PFSK-1 (cell line): ENCODE data around the gene DNAJC30.

ENCODE experiments used
- FOXP2 ChIP-seq: optimal IDR thresholded peaks from 2 replicates; pipeline ENCODE3; 2011; ENCODE audit warnings: borderline replicate concordance, control low read depth, inconsistent platforms; ENCODE audit not compliant: insufficient read depth; ENCODE audit errors: extremely low read length, extremely low read depth
- POLR2AphosphoS5 ChIP-seq: IDR thresholded peaks from 2 replicates; pipeline ENCODE4 v1.6.1; 2012; ENCODE audit warnings: low read depth, mild to moderate bottlenecking, control low read depth, low read length, moderate library complexity
- SIN3A ChIP-seq: IDR thresholded peaks from 2 replicates; pipeline ENCODE4 v1.6.1; 2012; ENCODE audit warnings: mild to moderate bottlenecking, low read length, moderate library complexity, borderline replicate concordance; ENCODE audit not compliant: insufficient read depth
- TAF1 ChIP-seq: IDR thresholded peaks from 2 replicates; pipeline ENCODE4 v1.6.1; 2012; ENCODE audit warnings: low read length, control low read depth, borderline replicate concordance; ENCODE audit not compliant: insufficient read depth
- TF ChIP-seq, protein P1 (sequence below), 2 experiments: IDR thresholded peaks; 2 replicates each; pipeline versions ENCODE4 v1.6.1 to v1.8.0; 2011 to 2012; ENCODE audit warnings: low read depth in 2 of 2, low read length in 2 of 2, control low read depth in 1 of 2, inconsistent platforms in 1 of 2, mild to moderate bottlenecking in 1 of 2, moderate library complexity in 1 of 2; ENCODE audit not compliant: insufficient read depth in 1 of 2

Gene DNAJC30

DNA sequence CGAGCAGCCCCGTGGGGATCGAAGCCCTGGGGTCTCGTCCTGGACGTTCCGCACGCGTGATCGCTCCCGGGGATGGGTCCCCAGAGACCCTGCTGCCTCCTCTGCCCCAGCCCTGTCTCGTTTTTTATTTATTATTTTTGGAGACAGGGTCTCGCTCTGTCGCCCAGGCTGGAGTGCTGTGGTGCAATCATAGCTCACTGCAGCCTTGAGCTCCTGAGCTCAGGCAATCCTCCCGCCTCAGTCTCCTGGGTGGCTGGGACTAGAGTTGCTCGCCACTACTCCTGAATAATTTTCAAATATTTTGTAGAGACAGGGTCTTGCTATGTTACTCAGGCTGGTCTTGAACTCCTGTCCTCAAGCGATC, 36.5 kb upstream of the DNAJC30 start:
- TF ChIP-seq SIN3A (no peak), FOXP2 (no peak), POLR2AphosphoS5 (no peak), TAF1 (no peak)
- TF ChIP-seq, protein P1, sequence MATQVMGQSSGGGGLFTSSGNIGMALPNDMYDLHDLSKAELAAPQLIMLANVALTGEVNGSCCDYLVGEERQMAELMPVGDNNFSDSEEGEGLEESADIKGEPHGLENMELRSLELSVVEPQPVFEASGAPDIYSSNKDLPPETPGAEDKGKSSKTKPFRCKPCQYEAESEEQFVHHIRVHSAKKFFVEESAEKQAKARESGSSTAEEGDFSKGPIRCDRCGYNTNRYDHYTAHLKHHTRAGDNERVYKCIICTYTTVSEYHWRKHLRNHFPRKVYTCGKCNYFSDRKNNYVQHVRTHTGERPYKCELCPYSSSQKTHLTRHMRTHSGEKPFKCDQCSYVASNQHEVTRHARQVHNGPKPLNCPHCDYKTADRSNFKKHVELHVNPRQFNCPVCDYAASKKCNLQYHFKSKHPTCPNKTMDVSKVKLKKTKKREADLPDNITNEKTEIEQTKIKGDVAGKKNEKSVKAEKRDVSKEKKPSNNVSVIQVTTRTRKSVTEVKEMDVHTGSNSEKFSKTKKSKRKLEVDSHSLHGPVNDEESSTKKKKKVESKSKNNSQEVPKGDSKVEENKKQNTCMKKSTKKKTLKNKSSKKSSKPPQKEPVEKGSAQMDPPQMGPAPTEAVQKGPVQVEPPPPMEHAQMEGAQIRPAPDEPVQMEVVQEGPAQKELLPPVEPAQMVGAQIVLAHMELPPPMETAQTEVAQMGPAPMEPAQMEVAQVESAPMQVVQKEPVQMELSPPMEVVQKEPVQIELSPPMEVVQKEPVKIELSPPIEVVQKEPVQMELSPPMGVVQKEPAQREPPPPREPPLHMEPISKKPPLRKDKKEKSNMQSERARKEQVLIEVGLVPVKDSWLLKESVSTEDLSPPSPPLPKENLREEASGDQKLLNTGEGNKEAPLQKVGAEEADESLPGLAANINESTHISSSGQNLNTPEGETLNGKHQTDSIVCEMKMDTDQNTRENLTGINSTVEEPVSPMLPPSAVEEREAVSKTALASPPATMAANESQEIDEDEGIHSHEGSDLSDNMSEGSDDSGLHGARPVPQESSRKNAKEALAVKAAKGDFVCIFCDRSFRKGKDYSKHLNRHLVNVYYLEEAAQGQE (IDR thresholded peaks at IDR 0.05; ENCODE audit: insufficient read depth in 1 of 2, low read depth in 2 of 2, low read length in 2 of 2), result no peak

DNA sequence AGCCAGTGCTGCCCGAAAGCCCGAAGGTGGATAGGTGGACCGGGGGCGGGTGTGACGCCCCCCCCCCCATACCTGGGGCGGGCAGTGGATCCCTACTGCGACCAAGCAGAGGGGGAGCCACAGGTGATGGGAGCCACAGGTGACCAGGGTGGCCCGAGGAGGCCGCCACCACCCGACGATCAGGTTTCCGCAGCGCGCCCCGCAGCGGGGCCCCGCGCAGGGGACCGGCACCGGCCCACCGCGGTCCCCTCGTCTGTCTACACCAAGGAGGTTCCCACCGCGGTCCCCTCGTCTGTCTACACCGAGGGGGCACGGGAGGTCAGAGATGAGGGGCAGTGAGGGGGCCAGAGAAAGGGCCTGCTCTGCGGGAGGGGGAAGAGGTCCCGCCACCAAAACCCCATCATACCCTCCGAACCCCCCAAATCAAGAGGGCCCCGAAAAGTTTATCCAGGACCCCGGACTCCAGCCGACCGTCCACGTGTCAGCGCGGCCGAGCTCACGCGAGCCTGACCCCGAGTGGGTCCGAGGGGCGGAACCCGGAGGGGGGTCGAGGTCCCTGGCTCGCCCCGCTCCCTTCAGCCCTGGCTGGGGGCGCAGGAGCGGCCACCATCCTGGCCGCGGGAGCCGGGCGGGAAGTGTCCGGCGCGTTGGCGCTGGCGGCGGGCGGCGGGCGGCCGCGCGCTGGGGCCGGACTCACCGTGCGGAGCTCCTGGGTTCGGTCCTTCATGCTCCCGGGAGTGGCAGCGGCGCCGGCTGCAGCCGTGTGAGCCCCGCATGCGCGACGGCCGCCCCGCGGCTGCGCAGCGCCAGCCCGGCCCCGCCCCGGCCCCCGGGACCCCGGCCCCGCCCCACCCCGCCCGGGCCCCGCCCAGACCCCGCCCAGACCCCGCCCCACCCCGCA, 35.9 kb upstream of the DNAJC30 start, which contains the start of gene STX1A:
Gene STX1A (minus strand): TSS at position 765 of the 901 bp plus-strand sequence. CDS start 38 bp downstream, at position 727.
- TF ChIP-seq SIN3A (no peak), FOXP2 (no peak), POLR2AphosphoS5 (no peak), TAF1 (peak; percentile 52; the same call in 1 of the 2 replicates)

DNA sequence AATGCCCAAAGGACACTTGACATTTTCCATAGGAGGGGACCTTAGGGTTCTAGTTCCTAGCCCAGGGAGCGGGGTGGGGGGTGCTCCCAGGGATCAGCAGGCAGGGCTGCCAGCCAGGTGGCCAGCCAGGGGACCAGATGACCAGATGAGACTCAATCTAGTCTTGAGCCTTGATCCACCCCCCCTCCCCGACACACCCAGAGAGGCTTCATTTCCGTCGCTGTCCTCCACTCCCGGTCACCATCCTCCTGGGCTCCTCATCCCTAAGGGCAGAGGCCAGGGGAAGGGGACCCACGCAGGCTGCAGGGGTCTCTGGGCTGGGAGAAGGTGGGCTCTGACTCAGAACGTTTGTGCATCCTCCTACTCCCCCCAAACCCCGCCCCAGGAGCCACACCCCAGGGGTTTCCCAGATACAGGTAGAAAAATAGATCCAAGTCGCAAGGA, 35.2 kb upstream of the DNAJC30 start:
- TF ChIP-seq, protein P1 (IDR thresholded peaks at IDR 0.05; ENCODE audit: insufficient read depth in 1 of 2, low read depth in 2 of 2, low read length in 2 of 2), result no peak
- TF ChIP-seq POLR2AphosphoS5 (no peak), SIN3A (no peak), TAF1 (no peak), FOXP2 (no peak)

DNA sequence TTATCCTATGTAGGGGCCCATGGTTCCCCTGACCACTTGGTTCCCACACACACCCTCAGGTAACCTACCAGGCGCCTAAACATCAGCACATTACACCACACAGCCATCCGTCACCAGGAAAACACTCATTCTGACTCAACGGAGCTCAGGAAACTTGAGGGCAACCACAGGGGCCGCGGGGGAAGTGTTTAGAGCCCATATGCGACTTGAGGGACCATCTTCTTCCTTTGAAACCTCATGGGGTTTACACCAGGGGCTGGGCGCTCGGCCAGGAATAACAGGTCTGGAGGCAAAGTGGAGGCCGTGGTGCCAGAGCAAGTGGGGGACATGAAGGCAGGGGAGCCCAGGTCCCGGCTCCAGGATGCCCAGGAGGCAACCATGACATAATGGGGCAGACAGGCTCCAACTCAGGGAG, 34.7 kb upstream of the DNAJC30 start:
- TF ChIP-seq POLR2AphosphoS5, result no peak
- TF ChIP-seq SIN3A, result no peak
- TF ChIP-seq, protein P1 (IDR thresholded peaks at IDR 0.05; ENCODE audit: insufficient read depth in 1 of 2, low read depth in 2 of 2, low read length in 2 of 2), result no peak
- no peak for TF ChIP-seq TAF1

DNA sequence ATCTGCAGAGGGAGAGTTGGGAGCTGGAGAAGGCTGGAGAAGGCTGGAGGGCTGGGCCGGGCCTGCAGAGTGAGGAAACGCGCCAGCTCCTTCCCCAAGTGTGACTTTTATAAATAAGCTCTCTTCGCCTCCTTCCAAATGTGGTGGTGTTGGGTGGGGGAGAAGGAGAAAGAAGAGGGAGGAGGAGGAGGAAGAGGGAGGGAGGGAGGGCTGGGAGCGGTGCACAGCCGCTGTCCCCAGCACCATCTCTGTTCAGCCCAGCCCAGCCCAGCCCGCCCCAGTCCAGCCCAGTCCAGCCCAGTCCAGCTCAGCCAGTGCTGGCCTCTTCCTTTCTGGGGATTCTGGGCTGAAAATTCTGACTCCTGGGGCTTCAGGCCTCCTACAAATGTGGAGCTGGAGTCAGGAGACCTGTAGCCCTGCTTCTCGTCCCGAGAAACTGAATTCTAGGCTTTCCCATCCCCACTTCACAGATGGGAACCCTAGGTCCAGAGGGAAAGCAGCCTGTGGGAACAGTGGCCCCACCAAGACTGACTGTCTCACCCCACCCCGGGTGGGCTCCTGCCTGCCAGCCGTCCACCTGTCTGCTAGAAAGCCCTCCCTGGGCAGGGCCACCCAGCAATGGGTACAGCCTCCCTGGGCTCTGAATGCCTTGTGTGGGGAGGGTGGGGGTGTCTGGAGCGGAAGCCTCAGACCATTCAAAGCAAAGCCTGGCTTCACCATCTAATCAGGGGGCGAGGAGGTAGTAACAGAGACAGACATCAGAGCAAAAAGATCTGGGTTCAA, 34.0 kb upstream of the DNAJC30 start:
- no peak for TF ChIP-seq POLR2AphosphoS5
- no peak for TF ChIP-seq SIN3A
- TF ChIP-seq, protein P1 (IDR thresholded peaks at IDR 0.05; ENCODE audit: insufficient read depth in 1 of 2, low read depth in 2 of 2, low read length in 2 of 2), result no peak; a peak in 1 of 4 replicates
- no peak for TF ChIP-seq FOXP2
- TF ChIP-seq TAF1, result no peak
